GM18520 (cell line): Measurements from ENCODE around the gene COQ5.

Experiments
- ATAC-seq: cut with Tn5 transposase; IDR thresholded peaks from one replicate; pipeline ENCODE4 v1.9.1; 2021; ENCODE audit not compliant: unreplicated experiment

COQ5 gene

DNA sequence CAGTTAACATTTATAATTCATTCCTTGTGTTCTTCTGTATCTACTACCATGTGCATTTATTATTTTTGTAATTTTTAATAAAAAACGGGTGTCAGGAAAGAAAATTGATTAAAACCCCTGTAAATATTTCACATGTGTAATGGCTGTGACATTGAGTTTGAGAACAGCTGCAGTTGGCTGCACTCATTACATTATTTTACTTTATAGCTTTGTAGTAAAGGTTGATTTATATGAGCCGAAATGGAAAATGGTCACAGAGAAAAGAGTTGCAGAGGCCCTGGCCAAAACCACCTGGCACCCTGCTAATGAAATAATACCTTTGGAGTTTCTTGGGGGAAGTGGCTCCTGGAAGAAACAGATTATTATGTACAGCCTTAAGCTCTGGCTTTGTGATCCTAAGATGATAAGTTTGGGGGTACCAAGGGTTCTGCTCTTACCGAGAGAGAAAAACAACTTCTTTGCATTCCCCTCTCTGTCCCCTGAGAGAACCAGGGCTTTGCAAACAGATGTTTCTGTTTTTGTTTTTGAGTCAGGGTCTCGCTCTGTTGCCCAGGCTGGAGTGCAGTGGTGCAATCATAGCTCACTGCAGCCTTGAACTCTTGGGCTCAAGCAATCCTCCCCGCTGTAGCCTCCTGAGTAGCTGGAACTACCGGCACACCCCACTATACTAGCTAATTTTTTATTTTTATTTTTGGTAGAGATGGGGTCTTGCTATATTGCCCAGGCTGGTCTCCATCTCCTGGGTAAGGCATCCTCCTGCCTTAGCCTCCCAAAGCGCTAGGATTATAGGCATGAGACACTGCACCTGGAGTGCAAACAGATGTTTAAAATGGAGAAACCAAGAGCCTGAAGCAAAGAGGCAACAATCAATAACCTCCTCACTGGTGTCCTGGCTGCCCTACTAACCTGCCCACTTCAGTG is 42.7 kb downstream of the COQ5 start:
- ATAC-seq: no peak

DNA sequence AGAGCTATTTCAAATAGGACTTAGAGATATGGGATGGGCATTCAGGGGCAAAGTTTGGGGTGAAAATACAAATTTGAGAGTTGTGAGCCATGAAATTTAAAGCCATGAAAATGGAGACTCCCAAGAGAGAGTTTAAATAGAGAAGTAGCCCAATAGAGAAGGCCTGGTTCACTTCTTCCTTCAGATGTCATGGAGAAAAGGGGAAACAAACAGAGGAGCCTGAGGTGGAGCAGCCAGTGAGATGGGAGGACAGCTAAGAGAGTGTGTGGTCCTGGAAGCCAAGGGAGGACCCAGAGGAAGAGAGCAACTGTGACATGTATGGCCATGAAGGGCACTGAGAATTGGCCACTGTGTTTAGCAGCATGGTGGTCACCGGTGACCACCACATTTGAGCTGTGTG is 45.3 kb downstream of the COQ5 start:
- no peak for ATAC-seq

DNA sequence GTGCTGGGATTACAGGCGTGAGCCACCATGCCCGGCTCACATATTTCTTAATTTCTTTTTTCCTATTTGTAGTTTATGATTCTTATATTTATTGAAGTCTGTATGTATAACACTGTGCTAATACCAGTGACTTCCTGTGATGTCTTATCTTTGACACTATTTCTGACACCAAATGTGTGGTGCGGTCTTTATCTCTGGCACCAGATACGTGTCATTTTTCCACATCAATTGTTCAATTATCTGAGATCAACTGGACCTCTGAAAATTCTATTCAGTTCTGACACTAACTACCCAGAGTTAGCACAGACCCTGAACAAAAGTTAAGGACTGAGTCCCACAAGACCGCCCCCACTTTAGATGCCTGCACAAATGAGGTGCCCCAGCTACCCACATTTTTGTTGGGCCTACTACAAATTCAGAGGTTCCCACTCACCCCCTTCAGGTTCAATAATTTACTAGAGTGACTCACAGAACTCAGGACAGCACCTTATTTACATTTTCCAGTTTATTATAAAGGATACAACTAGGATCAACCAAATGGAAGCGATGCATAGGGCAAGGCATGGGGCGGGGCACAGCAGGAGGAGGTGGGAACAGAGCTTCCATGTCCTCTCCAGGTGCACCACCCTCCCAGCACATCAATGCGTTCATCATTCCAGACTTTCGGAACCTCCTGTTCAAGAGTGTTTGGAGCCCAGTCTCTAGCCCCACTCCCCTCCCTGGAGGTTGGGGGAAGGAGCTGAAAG is 47.8 kb downstream of the COQ5 start:
- ATAC-seq: no peak

DNA sequence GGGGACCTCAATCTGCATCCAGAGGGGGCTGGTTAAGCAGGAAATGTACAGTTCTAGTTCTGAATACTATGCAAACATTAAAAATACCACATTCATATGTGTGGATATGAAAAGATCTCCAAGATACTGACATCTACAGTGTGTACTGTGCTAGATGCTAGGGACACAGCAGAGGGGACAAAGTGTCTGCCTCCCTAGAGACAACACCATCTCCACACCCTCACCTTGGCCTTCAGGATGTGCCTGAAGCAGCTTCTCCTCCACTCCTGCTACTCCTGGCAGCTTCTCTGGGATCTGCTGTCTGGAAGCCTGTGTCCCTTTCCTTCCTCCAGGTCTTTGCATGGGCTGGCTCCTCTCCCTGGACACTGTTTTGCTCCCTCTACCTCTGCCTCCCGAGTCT is 48.7 kb downstream of the COQ5 start:
- no peak for ATAC-seq

DNA sequence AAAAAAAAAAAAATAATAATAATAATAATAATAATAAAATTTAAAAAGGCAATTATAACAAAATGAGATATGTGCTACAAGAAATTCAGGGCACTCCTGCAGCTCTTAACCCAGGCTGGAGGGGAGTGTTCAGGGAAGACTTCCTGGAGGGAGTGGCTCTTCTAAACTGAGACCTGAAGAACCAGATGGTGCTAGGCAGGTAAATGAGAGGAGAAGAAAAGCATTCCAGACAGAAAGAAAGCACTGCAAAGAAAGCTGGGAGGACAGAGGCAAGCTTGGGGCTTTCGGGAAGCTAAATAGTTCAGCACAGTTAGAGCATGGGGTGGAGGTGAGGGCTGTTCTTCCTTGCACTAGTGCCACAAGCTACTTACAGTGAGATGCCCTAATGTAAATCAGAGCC is 49.5 kb downstream of the COQ5 start:
- ATAC-seq: no peak

DNA sequence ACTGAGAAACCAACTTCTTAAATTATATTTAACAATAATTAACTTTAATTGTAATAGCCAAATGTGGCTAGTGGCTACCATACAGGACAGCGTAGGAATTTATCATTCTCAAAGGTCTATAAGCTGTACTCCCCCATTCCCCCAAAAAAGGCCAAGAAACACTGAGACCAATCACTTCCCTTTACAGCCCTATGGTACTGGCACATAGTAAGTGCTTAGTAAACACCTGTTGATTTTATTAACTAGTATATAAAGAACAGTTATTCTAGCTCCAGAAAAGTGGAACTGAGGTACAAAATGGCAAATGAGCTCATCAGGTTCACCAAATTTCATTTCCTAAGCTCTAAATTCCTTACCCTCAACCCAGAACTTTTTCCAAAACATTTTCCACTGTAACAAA is 53.3 kb downstream of the COQ5 start:
- ATAC-seq: no peak

DNA sequence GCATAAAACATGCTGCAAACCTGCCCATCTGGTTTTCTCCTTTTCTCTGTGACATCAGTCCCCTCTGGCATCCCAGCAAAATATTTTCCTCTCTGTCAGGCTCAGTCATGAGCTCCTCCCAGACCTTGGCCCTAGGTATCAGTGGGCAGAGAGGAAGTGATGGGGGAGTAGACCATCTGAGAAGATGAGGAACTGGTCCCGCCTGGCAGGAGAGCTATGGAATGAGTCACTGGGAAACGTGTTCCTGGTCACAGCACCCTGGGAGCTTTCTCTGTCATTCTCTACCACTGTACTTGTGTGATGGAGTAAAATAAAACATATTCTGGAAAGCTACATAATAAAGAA is 54.4 kb downstream of the COQ5 start:
- ATAC-seq: no peak

DNA sequence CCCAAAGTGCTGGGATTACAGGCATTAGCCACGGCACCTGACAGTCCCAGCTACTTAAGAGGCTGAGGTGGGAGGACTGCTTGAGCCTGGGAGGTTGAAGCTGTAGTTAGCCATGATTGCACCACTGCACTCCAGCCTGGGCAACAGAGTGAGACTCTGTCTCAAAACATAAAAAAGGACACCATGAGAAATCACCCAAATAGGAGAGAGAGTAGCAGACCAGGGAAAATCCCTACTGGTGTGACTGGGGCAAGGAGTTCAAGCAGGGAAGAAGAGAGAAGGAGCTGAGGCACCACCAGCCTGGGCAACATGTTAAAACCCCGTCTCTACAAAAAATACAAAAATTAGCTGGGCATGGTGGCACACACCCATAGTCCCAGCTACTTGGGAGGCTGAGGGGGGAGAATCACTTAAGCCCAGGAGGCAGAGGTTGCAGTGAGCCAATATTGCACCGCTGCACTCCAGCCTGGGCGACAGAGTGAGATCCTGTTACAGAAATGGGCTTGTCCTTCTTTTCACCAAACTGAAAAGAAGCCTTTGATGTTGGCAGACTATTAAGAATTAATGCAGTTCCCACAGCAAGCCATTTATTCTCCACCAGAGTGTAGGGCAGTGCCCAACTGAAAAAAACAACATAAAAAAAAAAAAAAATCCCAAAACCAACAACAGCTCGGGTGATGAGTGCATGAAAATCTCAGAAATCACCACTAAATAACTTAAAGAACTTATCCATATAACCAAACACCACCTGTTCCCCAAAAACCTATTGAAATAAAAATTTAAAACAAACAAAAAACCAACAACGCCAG is 54.9 kb downstream of the COQ5 start:
- no peak for ATAC-seq

DNA sequence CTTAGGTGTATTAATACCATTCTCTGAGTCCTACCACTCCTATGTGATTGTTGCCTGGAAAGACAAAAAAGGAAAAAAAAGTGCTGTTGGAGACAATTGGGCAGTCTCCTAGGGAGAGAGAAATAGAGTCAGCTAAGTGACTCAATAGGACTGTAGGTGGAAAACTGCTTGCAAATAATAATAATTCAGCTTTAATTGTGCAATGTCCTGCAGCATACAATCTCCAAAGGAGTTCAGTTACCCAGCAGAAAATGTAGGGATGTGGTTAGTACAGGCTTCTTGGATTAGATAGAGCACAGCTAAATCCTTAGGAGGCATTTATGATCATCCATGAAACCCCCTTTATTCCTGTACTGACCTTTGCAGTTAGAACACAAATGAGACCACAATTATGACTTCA is 56.4 kb downstream of the COQ5 start:
- no peak for ATAC-seq

DNA sequence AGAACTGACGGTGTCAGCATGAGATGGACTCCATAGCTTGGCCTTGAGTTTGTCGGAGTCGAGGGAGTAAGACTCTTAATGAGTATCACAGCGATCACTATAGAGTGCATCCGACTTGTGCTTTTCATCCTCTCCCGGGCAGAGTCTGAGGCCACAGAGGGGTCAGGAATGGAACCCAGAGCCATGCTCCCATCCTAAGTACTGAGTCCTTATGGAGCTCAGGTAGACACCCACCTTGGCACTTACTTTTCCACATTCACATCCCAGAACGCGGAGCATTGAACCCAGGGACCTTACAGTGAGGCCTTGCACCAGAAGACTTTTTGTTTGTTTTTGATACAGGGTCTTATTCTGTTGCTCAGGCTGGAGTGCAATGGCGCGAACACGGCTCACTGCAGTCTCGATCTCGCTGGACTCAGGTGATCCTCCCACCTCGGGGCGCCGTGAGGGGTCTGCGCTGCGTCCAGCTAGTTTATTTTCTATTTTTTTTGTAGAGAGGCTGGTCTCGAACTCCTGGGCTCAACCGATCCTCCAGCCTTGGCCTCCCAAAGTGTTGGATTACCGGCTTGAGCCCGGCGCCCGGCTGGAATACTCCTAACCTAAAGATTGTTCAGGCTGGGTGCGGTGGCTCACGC is 58.7 kb downstream of the COQ5 start:
- no peak for ATAC-seq

DNA sequence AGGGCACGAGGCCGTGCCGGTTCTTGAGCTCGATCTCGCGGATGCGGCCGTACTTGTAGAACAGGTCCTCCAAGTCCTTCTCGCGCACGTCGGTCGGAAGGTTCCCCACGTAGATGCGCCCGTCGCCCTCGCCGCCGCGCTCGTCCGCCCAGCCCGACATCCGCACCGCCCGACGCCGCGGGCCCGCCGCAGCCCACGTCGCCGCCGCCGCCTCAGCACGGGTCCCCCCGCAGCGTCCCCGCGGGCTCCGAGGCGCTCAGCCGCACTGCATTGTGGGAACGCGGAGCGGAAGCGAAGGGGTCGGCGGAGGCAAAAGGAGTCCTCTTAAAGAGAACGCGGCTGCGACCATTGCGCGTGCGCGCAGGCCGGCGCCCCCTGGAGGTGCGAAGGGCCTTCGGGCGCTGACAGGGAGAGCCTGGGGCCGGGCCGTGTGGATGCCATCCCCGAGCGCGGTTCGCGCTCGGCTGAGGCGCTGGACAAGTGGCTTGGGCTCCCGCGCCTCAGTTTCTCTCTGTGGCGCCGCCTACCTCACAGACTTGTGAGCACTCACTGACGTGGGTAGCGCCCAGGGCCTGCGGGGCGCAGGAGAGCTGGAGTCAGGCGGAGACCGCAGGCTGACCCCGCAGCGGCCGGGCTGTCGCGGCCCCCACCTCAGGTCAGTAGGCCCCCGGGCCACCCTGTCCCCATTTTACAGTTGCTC is 59.4 kb downstream of the COQ5 start, which contains the start of gene SRSF9:
TSS of gene SRSF9 (minus strand) at position 299 of the 700 bp plus-strand sequence. CDS start at position 160, 139 bp downstream.
- ATAC-seq: peak; percentile 85

DNA sequence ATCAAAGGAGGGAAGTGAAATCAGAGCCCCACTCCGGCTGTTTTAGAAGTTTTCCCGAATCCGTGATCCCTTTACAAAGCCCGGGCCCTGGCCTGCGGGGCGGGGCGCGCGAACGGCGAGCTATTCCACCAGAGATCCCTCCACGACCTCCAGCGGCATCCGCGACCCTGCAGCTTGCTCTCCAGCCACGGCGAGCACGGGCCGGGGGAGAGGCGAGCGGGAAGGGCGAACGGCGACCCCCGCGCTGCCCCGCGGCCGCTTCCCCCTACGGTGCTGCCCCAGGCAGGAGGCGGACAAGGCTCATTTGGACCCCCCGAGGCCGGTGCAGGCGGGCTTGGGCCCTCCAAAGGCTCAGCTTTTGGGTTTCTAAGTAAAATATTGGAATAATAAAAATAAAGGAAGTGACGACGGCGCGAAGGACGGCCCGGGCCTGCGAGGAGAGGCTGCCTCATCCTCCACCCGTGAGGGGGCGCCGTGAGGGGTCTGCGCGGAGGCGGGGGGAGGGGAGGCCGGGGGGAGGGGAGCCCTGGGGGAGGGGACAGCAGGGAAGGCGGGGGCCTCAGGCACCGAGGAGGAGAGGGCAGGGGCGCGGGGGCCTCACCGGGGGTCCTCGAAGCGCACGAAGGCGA is 60.0 kb downstream of the COQ5 start:
- ATAC-seq: no peak

DNA sequence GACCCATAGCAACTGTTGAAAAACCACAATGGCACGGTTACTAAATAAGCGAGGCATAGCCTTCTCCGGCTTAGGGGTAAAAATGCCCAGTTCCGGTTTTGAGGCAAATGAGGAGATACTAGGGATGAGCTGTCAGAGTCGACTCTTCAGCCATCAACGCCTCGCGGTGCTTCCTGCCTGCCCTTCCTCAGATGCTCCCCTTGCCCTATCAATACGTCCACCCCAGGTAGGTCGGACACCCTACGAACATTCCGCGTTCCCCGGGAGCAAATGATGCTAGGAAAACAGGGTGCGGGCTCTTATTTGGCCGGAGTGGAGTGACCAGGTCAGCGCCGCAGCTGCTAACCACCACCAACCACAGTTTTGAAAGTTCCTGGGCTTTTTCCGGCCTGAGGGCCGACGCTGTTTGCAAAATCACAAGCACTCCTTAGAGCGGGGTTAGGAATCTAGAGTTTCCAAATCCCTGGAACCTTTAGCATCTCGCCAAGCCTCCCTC is 60.6 kb downstream of the COQ5 start:
- no peak for ATAC-seq

DNA sequence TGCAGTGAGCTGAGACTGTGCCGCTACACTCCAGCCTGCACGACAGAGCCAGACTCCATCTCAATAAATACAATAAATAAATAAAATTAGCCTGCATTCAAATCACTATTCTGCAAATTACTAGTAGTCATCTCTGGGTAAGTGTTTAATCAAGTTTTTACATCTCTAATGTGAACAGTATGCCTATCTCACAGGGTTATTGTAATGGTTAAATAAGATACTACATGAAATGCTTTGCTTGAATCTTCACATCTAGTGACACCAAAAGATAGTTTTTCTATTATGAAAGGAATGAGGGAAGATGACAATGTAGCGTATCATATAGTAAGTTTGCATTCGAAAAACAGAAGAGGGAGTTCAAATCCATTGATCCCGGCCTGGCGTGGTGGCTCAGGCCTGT is 61.5 kb downstream of the COQ5 start:
- no peak for ATAC-seq

DNA sequence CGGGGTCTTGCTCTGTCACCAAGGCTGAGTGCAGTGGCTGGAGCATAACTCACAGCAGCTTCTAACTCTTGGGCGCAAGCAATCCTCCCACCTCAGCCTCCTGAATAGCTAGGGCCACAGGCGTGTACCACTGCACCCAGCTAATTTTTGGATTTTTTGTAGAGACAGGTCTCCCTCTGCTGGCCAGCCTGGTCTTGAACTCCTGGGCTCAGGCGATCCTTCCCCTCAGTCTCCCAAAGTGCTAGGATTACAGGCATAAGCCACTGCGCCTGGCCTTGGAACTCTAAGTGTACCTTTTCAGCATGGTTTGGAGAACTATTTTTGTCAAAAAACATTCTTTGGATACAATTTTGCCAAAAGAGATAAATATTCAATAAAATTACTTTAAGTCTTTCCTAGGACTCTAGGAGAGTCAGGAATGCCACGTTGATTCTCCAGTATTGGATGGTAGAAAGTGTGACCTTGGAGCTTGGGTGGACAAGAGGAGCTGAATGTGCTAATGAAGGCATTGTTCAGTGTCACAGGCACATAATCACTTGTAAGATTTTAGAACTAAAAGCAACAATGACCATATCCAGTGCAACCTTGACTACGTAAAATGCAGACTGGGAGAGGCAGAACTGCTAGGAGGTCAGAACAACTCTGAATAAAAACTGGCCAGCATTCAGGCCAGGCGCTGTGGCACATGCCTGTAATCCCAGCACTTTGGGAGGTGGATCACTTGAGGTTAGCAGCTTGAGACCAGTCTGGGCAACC is 62.2 kb downstream of the COQ5 start:
- ATAC-seq: no peak

DNA sequence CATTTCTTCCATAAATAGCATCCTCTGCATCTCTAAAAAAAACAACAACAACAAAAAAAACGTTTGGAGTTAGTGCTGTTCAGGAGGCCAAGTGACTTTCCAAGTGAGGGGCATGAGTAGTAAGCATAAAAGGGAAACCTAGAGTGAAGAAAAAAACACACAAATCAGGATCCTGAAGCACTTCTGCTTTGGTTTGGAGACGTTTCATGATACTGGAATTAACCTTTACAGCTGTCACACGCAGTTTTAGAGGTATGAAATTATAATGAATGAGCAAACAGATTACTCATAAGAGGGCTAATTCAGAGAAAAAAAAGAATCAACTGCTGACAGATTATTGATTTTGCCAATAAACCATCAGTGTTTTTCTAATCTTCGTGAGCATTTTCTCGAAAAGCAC is 63.2 kb downstream of the COQ5 start:
- no peak for ATAC-seq

DNA sequence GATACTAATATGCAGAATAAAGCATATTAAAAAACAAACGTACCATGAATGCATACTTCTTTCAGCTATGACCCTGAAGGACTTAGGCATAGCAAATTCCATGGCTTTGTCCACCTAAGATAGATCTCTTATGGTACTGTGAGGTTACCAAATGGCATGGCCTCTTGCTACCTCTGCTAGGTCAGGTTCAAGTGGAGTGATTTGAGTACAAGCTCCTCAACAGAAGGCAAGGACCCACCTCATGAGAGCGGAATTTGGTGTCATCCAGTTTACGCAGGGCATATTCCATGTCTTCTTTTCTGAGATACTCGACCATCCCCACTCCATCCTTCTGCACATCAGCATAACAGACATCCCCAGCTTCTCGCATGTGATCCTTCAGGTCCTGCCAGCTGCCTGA is 65.2 kb downstream of the COQ5 start:
- ATAC-seq: no peak

DNA sequence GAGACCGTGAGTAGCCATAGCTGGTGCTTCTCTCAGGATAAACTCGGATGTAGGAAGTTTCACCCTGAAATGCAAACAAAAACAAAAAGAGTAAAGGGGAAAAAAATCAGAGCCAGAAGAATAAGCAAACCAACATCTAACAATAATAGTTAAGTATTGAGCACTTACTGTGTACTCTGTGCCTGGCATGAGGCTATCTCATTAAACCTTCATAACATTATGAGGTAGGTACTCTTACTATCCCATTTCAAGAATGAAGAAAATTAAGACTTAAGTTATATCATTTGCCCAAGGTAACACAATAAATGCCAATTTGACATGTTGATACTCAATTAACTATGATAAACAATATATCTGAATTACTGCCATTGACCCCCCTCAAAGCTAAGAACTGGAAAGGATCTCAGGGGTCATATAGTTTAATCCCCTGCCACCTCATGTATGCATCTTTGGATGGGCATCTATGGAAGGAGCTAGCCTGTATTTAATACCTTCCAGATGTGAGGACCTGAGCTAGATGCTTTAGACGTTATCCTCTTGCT is 66.8 kb downstream of the COQ5 start:
- ATAC-seq: no peak

DNA sequence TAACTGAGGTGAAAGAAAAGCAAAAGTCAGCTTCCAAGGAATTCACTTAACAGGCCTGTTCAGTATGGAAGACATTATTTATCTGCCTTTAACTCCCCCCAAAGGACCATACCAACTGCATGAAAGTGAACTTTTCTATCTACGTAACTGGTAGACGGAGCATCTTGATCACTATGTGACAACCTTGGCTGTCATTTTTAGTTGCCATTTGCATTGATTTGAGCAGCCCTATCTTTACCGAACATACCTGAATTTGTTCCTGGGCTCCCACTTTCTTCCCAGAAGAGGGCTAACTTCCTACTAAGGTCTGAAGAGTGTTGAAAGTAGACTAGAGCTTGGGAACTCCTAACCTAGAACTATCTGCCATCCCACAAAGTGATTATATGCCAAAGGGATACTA is 68.8 kb downstream of the COQ5 start:
- ATAC-seq: no peak
